WERI-Rb-1 (cell line): ENCODE results near the gene RET.

ENCODE experiments used
- DNase-seq: peaks from one replicate; pipeline ENCODE4 v3.0.0-alpha.2; 2020
- H3K27ac ChIP-seq: fragments of 250-450 bp; sonication (Bioruptor Pico); 2 replicates; pipeline ENCODE4 v1.5.1; 2020; ENCODE audit warnings: mild to moderate bottlenecking, moderate library complexity
- H3K27me3 ChIP-seq: fragments of 250-450 bp; sonication (Bioruptor Pico); 2 replicates; pipeline ENCODE4 v1.5.1; 2021; ENCODE audit warnings: mild to moderate bottlenecking, low read depth, moderate library complexity; ENCODE audit not compliant: insufficient read depth, severe bottlenecking
- H3K36me3 ChIP-seq: fragments of 250-450 bp; sonication (Bioruptor Pico); 2 replicates; pipeline ENCODE4 v1.5.1; 2020; ENCODE audit warnings: mild to moderate bottlenecking, moderate library complexity
- H3K4me3 ChIP-seq: 2 replicates; pipeline ENCODE4 v1.5.1; 2011; ENCODE audit warnings: low read depth, mild to moderate bottlenecking, control low read depth, low read length
- H3K9me3 ChIP-seq: fragments of 250-450 bp; sonication (Bioruptor Pico); 2 replicates; pipeline ENCODE4 v1.5.1; 2021; ENCODE audit warnings: mild to moderate bottlenecking, moderate library complexity; ENCODE audit not compliant: severe bottlenecking
- CTCF ChIP-seq: IDR thresholded peaks from 2 replicates; pipeline ENCODE4 v1.5.1; 2011; ENCODE audit warnings: low read depth, mild to moderate bottlenecking, control low read depth, inconsistent platforms, low read length

The RET gene

GRCh38 chr10:43132867-43133787 lies 56.3 kb downstream of the RET start:
- Histone ChIP-seq H3K27me3 (peaks cover 37% of the 10 kb centered on the region), H3K4me3 (no peak overlapping the region), H3K27ac (no peak overlapping the region), H3K9me3 (no peaks in the 10 kb centered on the region), H3K36me3 (no peaks in the 10 kb centered on the region; the same call in 1 of the 2 replicates)
- DNase-seq, result no peak
- no peak for TF ChIP-seq CTCF

DNA sequence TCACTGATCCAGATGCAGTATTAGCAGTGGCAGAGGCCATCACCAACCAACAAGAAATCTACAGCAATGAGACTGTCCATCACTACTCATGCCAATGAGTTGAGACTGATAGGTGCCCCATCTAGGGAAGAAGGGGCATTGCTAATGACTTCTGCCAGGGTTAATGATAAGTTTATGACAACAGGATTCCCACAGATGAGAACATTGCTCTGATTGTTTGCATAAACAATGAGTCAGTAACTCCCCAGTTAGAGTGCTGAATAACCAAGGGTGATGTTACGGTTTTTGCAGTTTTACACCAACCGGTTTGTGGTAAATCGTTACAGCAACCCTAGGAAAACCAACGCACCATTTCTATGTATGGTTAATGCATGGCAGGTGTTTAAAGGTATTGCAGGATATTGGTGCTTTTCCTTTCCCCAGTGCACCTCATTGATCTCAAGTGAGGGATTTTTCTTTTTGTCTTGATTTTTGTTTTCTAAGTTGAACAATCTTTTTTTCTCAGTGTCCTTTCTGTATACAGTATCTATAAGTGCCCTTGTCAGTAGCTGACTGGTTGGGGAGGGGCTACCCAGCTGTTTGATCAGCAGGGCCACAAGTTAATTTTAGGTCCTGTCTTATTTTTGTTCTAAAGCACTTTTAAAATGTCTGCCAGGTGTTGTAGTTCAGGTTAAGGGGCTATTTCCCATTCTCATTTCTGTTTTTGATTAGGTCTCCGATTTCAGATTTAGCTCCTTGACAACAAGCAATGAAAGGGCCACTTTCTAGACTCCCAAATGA lies 57.4 kb downstream of the RET start:
- Histone ChIP-seq H3K27ac (no peak overlapping the region), H3K27me3 (peaks cover 26% of the 10 kb centered on the region), H3K4me3 (no peak overlapping the region), H3K9me3 (no peaks in the 10 kb centered on the region), H3K36me3 (no peaks in the 10 kb centered on the region; the same call in 1 of the 2 replicates)
- no peak for DNase-seq
- TF ChIP-seq CTCF, result no peak

DNA sequence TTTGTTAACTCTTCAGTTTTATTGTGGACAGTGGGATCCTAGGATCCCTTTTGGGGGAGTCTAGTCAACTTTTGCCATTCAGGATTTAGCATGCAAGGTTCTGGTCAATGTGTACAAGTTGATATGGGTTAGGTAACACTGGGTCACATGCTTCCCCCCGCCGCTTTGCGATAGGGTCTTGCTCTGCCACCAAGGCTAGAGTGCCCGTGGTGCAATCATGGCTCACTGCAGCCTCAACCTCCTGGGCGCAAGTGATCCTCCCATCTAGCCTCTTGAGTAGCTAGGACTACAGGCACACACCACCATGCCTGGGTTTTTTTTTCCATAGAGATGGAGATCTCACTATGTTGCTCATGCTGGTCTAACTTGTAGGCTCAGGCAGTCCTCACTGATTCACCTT lies 58.2 kb downstream of the RET start:
- Histone ChIP-seq H3K9me3 (no peaks in the 10 kb centered on the region), H3K27me3 (peaks cover 22% of the 10 kb centered on the region), H3K27ac (no peak overlapping the region), H3K4me3 (no peak overlapping the region), H3K36me3 (no peaks in the 10 kb centered on the region; the same call in 1 of the 2 replicates)
- DNase-seq, result no peak
- TF ChIP-seq CTCF, result no peak

DNA sequence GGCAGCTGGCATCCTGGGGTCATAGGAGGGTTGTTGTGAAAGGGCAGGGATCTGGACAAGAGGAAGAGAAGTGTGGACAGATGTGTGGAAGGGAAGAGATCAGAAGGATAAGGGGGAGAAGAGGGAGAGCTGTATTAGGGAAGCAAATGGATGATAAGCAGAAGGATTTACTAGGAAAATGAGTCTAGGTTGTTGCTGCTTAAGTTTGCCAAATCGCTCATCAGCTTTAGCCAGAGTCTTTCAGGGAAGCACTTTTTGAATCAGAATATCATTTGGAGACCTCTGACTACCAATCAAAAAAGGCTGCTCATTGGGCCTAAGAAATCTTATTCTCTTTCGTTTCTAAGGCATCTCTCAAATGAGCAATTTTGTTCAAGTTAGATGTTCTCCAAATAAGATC lies 58.8 kb downstream of the RET start:
- Histone ChIP-seq H3K36me3 (no peaks in the 10 kb centered on the region; the same call in 1 of the 2 replicates), H3K4me3 (no peak overlapping the region), H3K27me3 (peaks cover 18% of the 10 kb centered on the region), H3K9me3 (no peaks in the 10 kb centered on the region), H3K27ac (no peak overlapping the region)
- no peak for DNase-seq
- no peak for TF ChIP-seq CTCF

DNA sequence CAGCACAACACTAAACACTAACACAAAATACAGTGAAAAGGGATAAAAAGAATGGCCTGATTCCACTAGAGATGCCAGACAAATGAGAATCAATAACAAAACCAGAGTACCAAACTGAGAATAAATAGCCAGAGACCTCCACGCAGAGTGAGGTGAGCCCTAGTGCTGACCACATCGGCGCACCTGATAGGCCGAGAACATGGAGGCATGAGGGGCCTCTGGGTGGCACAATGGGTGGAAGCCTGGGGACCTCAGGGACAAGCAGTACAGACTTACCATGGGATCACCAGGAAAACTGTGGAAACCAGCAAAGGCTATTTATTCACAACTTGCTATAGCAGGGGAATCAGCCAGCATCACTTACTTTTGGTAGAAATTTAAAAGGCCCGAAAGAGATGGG lies 59.6 kb downstream of the RET start:
- Histone ChIP-seq H3K27ac (no peak overlapping the region), H3K27me3 (peaks cover 10% of the 10 kb centered on the region), H3K9me3 (no peaks in the 10 kb centered on the region), H3K36me3 (no peaks in the 10 kb centered on the region; the same call in 1 of the 2 replicates), H3K4me3 (no peak overlapping the region)
- no peak for DNase-seq
- TF ChIP-seq CTCF, result no peak
